GF-D8 (cell line): ENCODE results near the gene MASP2.
"Not testable (repeated sequence)": the region's sequence is repeated elsewhere in the genome, so short reads cannot be mapped to it uniquely, and the experiment has no call there.

Source experiments
- DNase-seq: peaks from one replicate; lab custom pipeline; 2025; lab: John Stamatoyannopoulos, UW

MASP2 gene

GRCh38 chr1:10990828-10991227, 56.2 kb downstream of the MASP2 start:
- no peak for DNase-seq

GRCh38 chr1:10989920-10990516, 57.0 kb downstream of the MASP2 start:
- DNase-seq: not testable (repeated sequence)

DNA sequence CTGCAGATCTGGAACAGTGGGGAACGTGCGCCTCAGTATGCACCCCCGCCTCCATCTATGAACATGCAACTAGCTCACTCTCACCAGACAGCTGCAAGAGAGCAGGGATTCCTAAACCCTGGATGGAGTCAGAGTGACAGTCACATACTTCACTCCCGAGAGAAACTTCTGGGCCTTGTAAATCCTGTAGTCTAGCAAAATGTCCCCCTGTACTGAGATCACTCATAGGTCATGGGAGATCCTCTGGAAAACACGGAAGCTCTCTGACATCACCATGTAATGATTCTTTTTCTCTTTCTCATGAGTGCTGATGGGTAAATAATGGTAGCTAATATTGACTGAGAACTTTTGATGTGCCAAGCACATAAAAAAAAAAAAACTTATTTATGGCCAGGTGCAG, 57.9 kb downstream of the MASP2 start:
- no peak for DNase-seq

DNA sequence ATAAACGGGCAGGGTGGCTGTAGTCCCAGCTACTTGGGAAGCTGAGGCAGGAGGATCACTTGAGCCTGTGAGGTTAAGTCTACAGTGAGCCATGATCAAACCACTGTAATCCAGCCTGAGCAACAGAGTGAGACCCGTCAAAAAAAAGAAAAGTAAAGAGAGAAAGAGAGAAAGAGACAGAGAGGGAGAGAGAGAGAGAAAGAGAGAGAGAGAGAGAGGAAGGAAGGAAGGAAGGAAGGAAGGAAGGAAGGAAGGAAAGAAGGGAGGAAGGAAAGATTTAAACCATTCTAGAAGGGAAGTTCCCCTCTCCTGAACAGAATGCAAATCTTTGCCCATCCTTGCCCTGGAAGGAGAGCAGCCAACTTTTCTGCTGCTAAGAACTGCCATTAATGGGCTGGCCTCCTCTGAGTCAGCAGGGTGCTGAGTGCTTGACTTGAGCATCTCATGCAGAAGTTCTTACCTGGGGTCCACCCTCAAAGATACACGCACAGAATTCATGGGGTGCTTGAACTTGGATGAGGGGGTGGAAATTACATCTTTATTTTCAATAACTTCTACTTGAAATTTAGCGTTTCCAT, 59.1 kb downstream of the MASP2 start:
- no peak for DNase-seq

GRCh38 chr1:10986525-10986890, 60.5 kb downstream of the MASP2 start:
- no peak for DNase-seq

- no peak for DNase-seq
Measured at GRCh38 chr1:10980841-10981727, 66.0 kb downstream of the MASP2 start.

- no peak for DNase-seq
Measured at GRCh38 chr1:10980094-10980577, 66.9 kb downstream of the MASP2 start.

DNA sequence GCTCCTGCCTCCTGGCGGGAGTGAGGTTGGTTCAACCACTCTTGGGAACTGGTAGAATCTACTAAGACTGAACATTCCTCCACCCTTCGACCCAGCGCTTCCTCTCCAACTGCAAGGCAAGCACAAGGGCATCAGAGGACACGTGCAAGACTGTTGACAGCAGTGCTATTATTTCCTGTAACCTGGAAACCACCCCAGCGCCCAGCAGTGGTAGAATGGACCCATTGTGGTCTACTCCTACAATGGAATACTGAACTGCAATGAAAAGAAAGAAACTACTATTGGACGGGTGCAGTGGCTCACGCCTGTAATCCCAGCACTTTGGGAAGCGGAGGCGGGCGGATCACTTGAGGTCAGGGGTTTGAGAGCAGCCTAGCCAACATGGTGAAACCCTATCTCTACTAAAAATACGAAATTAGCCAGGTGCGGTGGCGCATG, 67.5 kb downstream of the MASP2 start:
- DNase-seq: no peak

DNA sequence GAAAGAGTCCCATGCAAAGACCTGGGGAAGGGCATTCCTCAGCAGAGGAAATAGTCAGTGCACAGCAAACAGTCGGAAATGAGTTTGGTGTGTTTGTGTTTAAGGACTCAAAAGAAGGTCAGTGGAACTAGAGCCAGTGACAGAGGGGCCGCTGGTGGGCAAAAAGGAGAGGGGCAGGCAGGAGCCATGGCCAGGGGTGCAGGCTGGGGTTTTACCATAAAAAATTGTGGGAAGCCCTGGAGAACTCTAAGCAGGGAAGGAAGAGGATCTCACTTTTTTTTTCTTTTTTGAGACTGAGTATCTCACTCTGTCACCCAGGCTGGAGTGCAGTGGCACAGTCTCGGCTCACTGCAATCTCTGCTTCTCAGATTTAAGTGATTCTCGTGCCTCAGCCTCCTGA, 68.3 kb downstream of the MASP2 start:
- DNase-seq: no peak
